Measurements from ENCODE around the gene HIBADH.
"Not testable (repeated sequence)": the region's sequence is repeated elsewhere in the genome, so short reads cannot be mapped to it uniquely, and the experiment has no call there.

HIBADH gene

GRCh38 chr7:27518561-27519350 is 143.9 kb downstream of the HIBADH start:
- no peaks in the 10 kb centered on the region for H3K36me3 ChIP-seq (ENCODE audit: control insufficient read depth, insufficient read depth, low read length)

GRCh38 chr7:27516421-27516820 is 146.3 kb downstream of the HIBADH start:
- H3K9me3 ChIP-seq (ENCODE audit: control insufficient read depth, low read length): no peaks in the 10 kb centered on the region
- no peaks in the 10 kb centered on the region for H3K36me3 ChIP-seq (ENCODE audit: control insufficient read depth, insufficient read depth, low read length)
- no peak overlapping the region for H3K27ac ChIP-seq (ENCODE audit: insufficient read depth, low read depth, low read length, poor library complexity, severe bottlenecking)
- H3K27me3 ChIP-seq (ENCODE audit: control insufficient read depth, insufficient read depth, low read length, poor library complexity, severe bottlenecking): no peaks in the 10 kb centered on the region
- peaks cover 6% of the 10 kb centered on the region for H3K4me1 ChIP-seq (ENCODE audit: control insufficient read depth, insufficient read depth, low read length)
- H3K4me3 ChIP-seq (ENCODE audit: insufficient read depth, low read depth, low read length): no peak overlapping the region

More at GRCh38 chr7:27518561-27519350, 143.9 kb downstream of the HIBADH start:
- Histone ChIP-seq H3K27ac (ENCODE audit: insufficient read depth, low read depth, low read length, poor library complexity, severe bottlenecking) (no peak overlapping the region), H3K4me3 (ENCODE audit: insufficient read depth, low read depth, low read length) (no peak overlapping the region), H3K27me3 (ENCODE audit: control insufficient read depth, insufficient read depth, low read length, poor library complexity, severe bottlenecking) (no peaks in the 10 kb centered on the region), H3K4me1 (ENCODE audit: control insufficient read depth, insufficient read depth, low read length) (peaks cover 6% of the 10 kb centered on the region), H3K9me3 (ENCODE audit: control insufficient read depth, low read length) (no peaks in the 10 kb centered on the region)
- WGBS, 2 experiments: 83 to 93% methylated on average over 3 to 4 of the region's 4 CpGs

- Histone ChIP-seq H3K9me3 (ENCODE audit: control insufficient read depth, low read length) (no peaks in the 10 kb centered on the region), H3K36me3 (ENCODE audit: control insufficient read depth, insufficient read depth, low read length) (no peaks in the 10 kb centered on the region), H3K4me3 (ENCODE audit: insufficient read depth, low read depth, low read length) (no peak overlapping the region), H3K4me1 (ENCODE audit: control insufficient read depth, insufficient read depth, low read length) (peaks cover 6% of the 10 kb centered on the region), H3K27ac (ENCODE audit: insufficient read depth, low read depth, low read length, poor library complexity, severe bottlenecking) (no peak overlapping the region), H3K27me3 (ENCODE audit: control insufficient read depth, insufficient read depth, low read length, poor library complexity, severe bottlenecking) (no peaks in the 10 kb centered on the region)
- WGBS, 2 experiments: 63 to 65% methylated on average over 4 of the region's 4 CpGs
These were observed 146.8 kb downstream of the HIBADH start for GRCh38 chr7:27515933-27516332.

GRCh38 chr7:27514861-27515260 is 147.8 kb downstream of the HIBADH start:
- H3K27ac ChIP-seq (ENCODE audit: insufficient read depth, low read depth, low read length, poor library complexity, severe bottlenecking): no peak overlapping the region
- no peaks in the 10 kb centered on the region for H3K9me3 ChIP-seq (ENCODE audit: control insufficient read depth, low read length)
- H3K4me3 ChIP-seq (ENCODE audit: insufficient read depth, low read depth, low read length): no peak overlapping the region
- no peaks in the 10 kb centered on the region for H3K27me3 ChIP-seq (ENCODE audit: control insufficient read depth, insufficient read depth, low read length, poor library complexity, severe bottlenecking)
- peaks cover 9% of the 10 kb centered on the region for H3K4me1 ChIP-seq (ENCODE audit: control insufficient read depth, insufficient read depth, low read length)
- no peaks in the 10 kb centered on the region for H3K36me3 ChIP-seq (ENCODE audit: control insufficient read depth, insufficient read depth, low read length)
- WGBS, 2 experiments: 92 to 94% methylated on average over 5 of the region's 5 CpGs

GRCh38 chr7:27513885-27514284 is 148.8 kb downstream of the HIBADH start:
- Histone ChIP-seq H3K4me3 (ENCODE audit: insufficient read depth, low read depth, low read length) (no peak overlapping the region), H3K27me3 (ENCODE audit: control insufficient read depth, insufficient read depth, low read length, poor library complexity, severe bottlenecking) (no peaks in the 10 kb centered on the region), H3K27ac (ENCODE audit: insufficient read depth, low read depth, low read length, poor library complexity, severe bottlenecking) (no peak overlapping the region), H3K4me1 (ENCODE audit: control insufficient read depth, insufficient read depth, low read length) (peaks cover 13% of the 10 kb centered on the region), H3K9me3 (ENCODE audit: control insufficient read depth, low read length) (no peaks in the 10 kb centered on the region), H3K36me3 (ENCODE audit: control insufficient read depth, insufficient read depth, low read length) (no peaks in the 10 kb centered on the region)
- WGBS, 2 experiments: 86 to 92% methylated on average over 1 of the region's 1 CpG

GRCh38 chr7:27511370-27511769 is 151.3 kb downstream of the HIBADH start:
- not testable (repeated sequence) for H3K27me3 ChIP-seq (ENCODE audit: control insufficient read depth, insufficient read depth, low read length, poor library complexity, severe bottlenecking); H3K27ac ChIP-seq (ENCODE audit: insufficient read depth, low read depth, low read length, poor library complexity, severe bottlenecking); H3K4me1 ChIP-seq (ENCODE audit: control insufficient read depth, insufficient read depth, low read length); H3K9me3 ChIP-seq (ENCODE audit: control insufficient read depth, low read length); H3K36me3 ChIP-seq (ENCODE audit: control insufficient read depth, insufficient read depth, low read length); H3K4me3 ChIP-seq (ENCODE audit: insufficient read depth, low read depth, low read length)
- WGBS, 2 experiments: no CpG with 5 or more reads among the region's 1 CpG

GRCh38 chr7:27510541-27510940 is 152.1 kb downstream of the HIBADH start:
- WGBS, 2 experiments: 68 to 82% methylated on average over 2 of the region's 2 CpGs
- Histone ChIP-seq H3K27me3 (ENCODE audit: control insufficient read depth, insufficient read depth, low read length, poor library complexity, severe bottlenecking) (no peaks in the 10 kb centered on the region), H3K4me3 (ENCODE audit: insufficient read depth, low read depth, low read length) (no peak overlapping the region), H3K4me1 (ENCODE audit: control insufficient read depth, insufficient read depth, low read length) (peaks cover 7% of the 10 kb centered on the region), H3K27ac (ENCODE audit: insufficient read depth, low read depth, low read length, poor library complexity, severe bottlenecking) (no peak overlapping the region), H3K36me3 (ENCODE audit: control insufficient read depth, insufficient read depth, low read length) (no peaks in the 10 kb centered on the region), H3K9me3 (ENCODE audit: control insufficient read depth, low read length) (no peaks in the 10 kb centered on the region)

GRCh38 chr7:27501879-27502278 is 160.8 kb downstream of the HIBADH start:
- H3K27me3 ChIP-seq (ENCODE audit: control insufficient read depth, insufficient read depth, low read length, poor library complexity, severe bottlenecking); H3K36me3 ChIP-seq (ENCODE audit: control insufficient read depth, insufficient read depth, low read length); H3K4me3 ChIP-seq (ENCODE audit: insufficient read depth, low read depth, low read length); H3K27ac ChIP-seq (ENCODE audit: insufficient read depth, low read depth, low read length, poor library complexity, severe bottlenecking); H3K4me1 ChIP-seq (ENCODE audit: control insufficient read depth, insufficient read depth, low read length); H3K9me3 ChIP-seq (ENCODE audit: control insufficient read depth, low read length): not testable (repeated sequence)
- 100% methylated on average over 2 of the region's 2 CpGs for WGBS, 2 experiments

GRCh38 chr7:27501001-27501400 is 161.7 kb downstream of the HIBADH start:
- no peaks in the 10 kb centered on the region for H3K36me3 ChIP-seq (ENCODE audit: control insufficient read depth, insufficient read depth, low read length)
- no peak overlapping the region for H3K4me3 ChIP-seq (ENCODE audit: insufficient read depth, low read depth, low read length)
- H3K4me1 ChIP-seq (ENCODE audit: control insufficient read depth, insufficient read depth, low read length): no peaks in the 10 kb centered on the region
- no peaks in the 10 kb centered on the region for H3K9me3 ChIP-seq (ENCODE audit: control insufficient read depth, low read length)
- 92 to 95% methylated on average over 6 of the region's 6 CpGs for WGBS, 2 experiments
- no peak overlapping the region for H3K27ac ChIP-seq (ENCODE audit: insufficient read depth, low read depth, low read length, poor library complexity, severe bottlenecking)
- H3K27me3 ChIP-seq (ENCODE audit: control insufficient read depth, insufficient read depth, low read length, poor library complexity, severe bottlenecking): no peaks in the 10 kb centered on the region

- H3K36me3 ChIP-seq (ENCODE audit: control insufficient read depth, insufficient read depth, low read length): no peaks in the 10 kb centered on the region
- H3K27me3 ChIP-seq (ENCODE audit: control insufficient read depth, insufficient read depth, low read length, poor library complexity, severe bottlenecking): no peaks in the 10 kb centered on the region
- H3K27ac ChIP-seq (ENCODE audit: insufficient read depth, low read depth, low read length, poor library complexity, severe bottlenecking): no peak overlapping the region
- 95 to 96% methylated on average over 11 of the region's 11 CpGs for whole genome bisulfite sequencing, 2 experiments
- H3K9me3 ChIP-seq (ENCODE audit: control insufficient read depth, low read length): no peaks in the 10 kb centered on the region
- H3K4me1 ChIP-seq (ENCODE audit: control insufficient read depth, insufficient read depth, low read length): no peaks in the 10 kb centered on the region
- H3K4me3 ChIP-seq (ENCODE audit: insufficient read depth, low read depth, low read length): no peak overlapping the region
These were observed 170.5 kb downstream of the HIBADH start for GRCh38 chr7:27492224-27492623.
